GM18858 (cell line): ENCODE data around the gene ZNF750.

Experiments
- ATAC-seq: cut with Tn5 transposase; IDR thresholded peaks from one replicate; pipeline ENCODE4 v1.9.1; 2021; ENCODE audit not compliant: unreplicated experiment

ZNF750 gene

DNA sequence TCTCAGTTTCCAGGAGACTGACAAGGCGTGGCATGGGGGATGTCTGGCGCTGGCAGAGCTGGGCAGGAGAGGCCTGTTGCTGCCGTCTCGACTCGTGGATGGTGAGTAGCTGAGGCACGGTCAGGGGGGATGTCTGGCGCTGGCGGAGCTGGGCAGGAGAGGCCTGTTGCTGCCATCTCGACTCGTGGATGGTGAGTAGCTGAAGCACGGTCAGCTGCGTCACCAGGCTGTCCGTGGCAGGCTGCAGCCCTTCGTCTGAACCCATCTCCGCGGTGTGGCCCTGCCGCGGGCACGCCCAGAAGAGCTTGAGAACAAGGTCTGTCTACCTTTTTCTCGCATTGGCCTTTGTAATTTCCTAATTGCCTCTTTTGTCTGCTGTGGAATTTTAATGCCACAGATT, 25.0 kb downstream of the ZNF750 start:
- ATAC-seq: no peak

DNA sequence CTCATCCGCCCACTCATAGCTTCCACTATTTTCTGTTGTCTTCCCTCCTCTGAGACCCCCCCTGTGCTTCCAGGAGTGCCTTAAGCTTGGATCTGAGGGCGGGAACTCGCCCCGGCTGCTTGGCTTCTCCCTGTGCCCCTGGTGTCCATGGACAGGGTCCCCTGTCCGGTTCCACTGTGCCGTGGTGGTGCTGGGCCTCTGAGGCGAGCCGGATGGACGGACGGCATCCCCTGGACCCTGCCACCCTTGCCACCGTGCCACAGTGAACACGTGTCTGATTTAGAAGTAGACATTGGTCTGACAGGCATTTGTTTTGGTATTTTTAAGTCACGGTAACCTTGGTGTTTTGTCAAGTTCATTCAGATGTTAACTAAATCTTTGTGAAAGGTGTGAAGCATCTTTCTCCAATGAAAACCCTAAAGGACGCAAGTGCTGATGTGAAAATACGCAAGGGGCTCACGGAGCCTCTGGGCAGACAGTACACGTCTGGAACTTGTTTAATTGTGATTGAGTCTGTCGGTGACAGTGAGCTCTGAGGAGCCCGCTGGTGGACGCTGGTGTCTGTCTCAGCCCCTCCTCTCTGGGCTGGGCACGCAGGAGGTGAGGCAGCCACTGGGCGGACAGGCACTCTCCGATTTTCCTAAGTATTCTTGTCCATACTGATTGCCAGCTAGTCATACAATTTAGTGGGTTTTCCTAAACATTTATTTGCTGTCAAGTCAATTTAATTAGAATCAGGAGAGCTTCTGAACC, 26.3 kb downstream of the ZNF750 start:
- ATAC-seq: no peak

DNA sequence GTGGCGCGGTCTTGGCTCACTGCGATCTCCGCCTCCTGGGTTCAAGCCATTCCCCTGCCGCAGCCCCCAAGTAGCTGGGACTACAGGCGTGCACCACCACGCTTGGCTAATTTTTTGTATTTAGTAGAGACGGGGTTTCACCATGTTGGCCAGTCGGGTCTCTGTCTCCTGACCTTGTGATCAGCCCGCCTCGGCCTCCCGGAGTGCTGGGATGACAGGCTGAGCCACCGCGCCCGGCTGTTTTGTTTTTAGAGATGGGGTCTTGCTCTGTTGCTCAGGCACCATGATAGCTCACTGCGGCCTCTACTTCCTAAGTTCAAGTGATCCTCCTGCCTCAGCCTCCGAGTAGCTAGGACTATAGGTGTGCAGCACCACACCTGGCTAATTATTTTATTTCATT, 27.2 kb downstream of the ZNF750 start:
- no peak for ATAC-seq

DNA sequence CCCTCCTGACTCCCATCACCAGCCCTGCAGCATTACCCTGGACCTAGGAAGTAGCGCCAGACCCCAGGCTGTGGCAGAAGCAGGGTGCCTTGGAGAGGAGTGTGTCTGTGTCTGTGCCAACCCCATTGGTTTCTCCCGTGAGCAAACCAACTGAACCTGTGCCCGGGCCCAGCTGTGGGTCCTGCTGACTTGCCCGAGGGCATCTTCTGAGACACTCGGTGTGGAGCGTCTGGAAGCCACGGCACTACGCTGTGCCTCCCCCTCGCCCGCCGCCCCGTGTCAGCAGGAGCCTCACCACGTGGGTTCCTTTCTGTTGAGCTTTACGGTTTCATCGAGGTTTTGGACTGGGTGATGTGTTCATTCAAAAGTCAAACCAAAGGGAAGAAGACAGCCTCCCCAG, 27.8 kb downstream of the ZNF750 start:
- ATAC-seq: no peak

DNA sequence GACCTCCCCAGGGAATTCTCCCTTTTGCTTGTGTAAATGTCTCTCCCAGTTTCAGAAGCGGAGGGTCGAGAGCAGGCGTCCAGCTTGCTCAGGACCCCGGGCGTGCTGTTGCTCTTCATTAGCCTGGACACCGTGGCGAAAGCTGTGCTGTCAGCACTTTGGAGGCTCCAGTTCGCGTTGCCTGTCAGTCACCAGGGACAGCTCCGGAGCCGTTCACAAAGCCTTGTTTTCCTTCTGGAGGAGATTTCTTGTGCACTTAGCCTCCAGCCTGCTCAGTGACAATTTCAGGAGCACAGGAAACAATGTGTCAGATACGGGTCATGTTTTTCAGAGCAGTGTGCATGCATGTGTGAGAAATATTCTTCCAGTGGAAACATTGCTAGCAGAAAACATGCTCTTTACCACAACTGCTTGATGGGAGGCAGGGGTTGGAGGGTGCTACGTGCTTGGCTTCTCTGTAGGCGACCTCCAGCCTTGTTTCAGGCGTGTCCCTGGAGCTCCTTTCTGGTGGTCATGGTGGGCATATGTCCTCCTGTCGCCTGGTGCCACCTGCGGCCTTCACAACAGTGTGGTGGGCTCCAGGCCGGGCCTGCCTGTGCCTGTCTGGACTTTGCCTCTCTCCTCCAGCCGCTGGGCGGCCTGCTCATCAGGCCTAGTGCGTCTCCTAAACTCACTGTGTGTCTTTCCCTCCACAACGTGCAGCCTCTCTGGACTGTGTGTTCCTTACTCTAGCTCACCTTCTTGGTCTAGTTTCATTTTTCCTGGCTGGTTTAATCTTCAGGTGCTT, 29.0 kb downstream of the ZNF750 start:
- ATAC-seq: no peak

DNA sequence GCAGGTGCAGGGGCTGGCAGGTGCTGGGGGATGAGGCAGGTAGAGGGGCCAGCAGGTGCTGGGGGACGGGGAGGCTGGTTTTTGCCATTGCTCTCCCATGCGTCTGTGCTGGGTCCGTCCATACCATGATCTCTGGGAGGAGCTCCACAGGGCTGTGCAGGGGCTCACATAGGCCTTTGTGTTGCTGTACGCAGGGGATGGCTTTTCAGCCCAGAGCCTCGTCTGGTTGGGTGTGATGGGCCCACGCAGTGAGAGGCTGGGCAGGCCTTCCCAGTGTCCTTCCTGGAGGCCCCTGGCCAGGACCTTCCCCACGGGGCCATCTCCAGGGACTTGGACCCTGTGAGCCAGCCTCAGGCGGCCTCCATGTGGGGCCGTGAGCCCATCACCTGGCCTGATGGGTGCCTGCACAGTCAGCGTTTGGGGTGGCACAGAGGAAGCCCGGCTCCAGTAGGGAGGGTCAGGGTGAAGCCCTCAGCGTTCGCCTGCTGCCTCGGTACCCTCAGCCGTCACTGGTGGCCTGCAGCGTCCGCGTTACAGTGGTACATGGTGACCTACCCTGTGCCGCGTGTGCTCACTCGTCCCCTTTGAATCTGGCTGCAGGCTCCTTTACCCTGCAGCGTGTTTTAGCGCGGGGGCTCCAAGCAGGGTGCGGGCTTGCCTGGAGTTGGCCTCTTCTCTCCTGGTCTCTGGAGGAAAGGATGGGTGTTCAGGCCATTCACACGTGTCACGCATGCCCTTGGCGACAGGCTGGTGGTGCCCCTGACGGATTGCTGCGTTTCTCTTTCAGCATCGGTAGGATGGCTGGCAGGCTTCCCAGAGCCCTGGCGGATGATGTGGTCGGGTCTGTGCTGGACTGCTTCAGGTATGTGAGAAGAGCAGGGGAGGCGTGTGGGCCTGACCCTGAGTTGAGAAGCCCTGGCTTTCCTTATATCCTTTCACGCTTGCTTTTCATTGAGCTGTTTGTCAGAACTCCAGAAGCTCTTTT, 30.6 kb downstream of the ZNF750 start:
- no peak for ATAC-seq

DNA sequence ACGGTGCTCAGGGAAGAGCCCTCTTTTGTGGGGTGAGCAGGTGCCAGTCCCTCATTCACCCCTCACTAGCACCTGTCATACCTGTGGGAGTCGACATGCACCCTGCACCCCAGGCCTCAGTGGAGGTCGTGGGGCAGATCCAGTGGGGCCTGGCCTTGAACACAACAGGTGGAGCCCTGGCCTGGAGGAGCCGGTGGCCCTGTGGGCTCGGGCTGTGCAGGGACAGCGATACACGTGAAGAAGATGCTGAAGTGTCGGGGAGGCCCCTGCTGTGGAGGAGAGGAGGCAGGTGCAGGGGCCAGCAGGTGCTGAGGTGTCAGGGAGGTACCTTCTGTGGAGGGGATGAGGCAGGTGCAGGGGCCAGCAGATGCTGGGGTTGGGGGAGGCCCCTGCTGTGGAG, 31.8 kb downstream of the ZNF750 start:
- ATAC-seq: no peak

DNA sequence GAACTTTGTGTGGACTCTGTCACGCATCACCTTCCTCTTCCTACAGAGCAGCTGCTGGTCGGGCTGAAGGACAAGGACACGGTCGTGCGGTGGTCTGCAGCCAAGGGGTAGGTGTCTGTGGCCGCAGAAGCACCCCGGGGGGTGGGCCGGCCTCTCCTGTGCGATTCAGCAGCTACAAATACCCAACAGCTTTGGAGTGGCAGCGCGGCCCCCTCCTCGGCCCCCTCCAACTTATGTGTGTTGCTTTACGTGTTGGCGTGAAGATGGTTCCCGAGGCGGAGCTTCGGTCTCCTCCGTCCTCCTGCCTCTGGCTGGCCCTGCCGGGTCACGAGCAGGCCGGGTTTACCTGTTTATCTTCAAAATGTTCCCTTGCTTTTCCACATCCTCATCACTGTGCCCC, 32.3 kb downstream of the ZNF750 start:
- ATAC-seq: no peak

DNA sequence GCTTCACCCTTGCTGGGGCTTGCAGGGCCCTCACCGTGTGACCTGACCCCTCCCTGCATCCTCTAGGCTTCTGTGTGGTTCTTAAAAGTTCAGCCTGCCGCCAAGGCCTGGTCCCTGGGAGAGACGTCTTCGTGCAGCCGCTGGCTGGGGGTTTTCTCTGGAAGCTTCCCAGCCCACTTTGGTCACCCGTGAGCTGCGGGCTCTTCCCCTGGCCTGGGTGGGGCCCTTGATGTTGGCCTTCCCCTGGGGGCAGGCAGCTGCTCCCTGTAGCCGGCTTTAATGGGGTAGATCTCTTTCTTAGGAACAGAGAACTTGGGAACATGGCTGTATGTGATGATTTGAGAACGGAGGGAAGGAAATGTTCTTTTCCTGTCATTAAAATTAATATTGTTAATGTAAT, 32.7 kb downstream of the ZNF750 start:
- no peak for ATAC-seq

DNA sequence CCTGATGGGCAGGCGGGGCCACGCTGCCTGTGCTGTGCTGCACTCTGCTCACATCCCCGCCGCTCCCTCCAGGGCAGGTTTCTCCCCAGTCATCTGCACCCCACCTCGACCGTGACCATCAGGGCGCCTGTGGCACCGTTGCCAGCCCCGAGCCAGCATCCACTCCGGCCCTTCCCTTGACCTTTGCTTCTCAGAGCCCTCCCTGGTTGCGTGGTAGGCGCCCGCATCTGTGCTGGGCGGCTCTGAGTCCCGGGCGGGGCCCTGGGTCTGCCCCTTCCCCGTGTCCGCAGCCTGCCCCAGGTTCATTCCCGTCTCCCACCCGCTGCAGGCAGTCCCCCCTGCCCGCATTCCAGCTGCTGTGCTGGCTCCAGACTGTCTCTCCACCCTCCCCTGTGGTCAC, 33.2 kb downstream of the ZNF750 start:
- no peak for ATAC-seq

DNA sequence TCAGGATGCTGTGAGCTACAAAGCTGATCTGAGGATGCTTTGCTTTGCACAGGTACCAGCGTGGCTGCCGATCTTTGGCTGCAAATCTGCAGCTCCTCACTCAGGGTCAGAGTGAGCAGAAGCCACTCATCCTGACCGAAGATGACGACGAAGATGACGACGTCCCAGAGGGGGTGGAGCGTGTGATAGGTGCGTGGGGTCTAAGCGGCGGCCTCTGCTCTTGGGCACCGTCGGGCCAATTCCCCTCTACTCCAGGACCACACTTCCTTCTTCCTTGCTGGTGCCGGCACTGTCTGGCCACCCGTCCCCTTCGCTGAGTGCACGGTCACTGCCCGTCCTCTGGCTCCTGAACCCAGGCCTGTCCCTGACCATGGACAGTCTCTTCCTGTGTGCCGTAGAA, 34.0 kb downstream of the ZNF750 start:
- ATAC-seq: no peak

DNA sequence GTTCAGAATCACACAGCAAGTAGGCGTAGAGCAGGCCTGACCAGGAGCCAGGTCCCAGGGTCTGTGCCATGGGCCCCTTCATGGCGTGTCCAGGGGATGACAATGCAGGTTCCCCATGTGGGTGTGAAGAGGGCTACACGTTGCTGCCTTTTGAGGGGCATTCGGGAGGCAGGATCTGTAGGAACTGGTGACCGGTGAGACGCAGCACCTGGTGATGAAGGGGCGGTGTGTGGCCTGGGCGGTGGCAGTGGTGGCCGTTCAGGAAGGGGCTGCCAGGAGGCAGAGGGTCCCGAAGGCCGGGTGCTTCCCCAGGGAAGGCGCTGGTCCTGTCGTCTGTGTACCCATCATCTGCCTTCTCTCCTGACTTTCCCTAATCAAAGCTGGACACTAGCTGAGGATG, 34.6 kb downstream of the ZNF750 start:
- ATAC-seq: no peak

DNA sequence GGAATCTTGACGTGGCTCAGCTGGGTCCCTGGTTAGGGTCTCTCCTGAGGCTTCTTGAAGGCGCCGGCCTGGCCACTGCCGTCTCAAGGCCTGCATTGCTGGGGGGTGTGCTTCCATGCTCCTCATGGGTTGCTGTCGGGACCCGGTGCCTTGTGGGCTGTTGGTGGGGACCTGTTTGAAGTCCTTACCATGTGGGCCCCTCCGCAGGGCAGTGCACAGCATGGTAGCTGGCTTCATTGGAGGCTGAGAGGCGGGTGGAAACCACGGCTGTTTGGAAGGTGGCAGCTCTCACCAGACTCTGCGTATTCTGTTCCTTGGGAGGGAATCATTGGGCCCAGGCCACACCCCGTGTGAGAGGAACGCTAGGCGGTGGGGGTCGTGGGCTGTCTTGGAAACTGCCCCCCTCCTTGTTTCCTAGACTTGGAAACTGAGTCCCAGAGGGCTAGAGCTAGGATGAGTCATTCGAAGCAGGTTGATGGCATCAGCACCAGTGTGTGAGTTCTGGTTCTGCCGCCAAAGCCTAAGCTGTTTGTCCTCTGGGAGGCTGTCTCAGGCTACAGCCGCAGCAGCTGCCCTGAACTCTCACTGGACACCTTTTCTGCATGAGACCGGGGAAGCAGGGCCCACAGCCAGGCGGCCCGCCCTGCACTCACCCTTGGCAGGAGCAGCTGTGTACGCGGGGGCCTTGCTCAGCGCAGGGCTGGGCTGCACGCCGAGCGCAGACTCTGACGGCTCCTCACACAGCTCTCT, 35.2 kb downstream of the ZNF750 start:
- no peak for ATAC-seq

DNA sequence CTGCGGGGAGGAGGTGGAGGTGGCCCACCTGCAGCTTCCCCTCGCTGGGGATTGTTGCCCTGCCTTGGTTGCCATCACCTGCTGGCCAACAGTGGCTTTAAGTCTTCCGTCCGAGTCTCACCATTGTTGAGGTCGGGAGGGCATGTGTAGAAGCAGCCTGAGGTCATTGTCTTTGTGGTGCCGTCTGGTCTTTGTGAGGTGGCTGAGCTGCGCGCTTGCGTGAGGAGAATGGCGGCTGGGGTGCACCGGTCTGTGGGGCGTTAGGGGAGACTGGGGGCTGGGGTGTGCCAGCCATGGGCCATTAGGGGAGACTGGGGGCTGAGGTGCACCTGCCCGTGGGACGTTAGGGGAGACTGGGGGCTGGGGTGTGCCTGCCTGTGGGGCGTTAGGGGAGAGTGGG, 36.2 kb downstream of the ZNF750 start:
- ATAC-seq: no peak

DNA sequence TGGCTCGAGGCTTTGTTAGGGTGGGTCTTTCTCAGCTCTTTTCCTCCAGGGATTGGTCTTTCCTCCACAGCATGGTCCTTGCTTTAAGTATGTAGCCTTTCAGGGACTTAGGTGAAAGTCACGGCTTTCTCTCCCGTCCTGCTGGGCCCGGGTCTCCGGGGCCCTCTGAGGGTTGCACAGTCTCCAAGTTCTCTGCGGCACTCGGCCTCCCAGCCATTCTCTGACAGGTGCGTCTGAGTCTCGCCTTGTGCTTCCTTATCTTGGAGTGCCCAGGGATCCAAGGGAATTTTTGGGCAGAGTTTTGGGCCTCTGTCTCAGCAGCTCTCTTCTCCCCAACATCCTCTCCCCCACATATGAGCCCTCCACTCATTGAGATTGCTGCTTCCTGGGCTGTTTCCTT, 36.6 kb downstream of the ZNF750 start:
- ATAC-seq: no peak

DNA sequence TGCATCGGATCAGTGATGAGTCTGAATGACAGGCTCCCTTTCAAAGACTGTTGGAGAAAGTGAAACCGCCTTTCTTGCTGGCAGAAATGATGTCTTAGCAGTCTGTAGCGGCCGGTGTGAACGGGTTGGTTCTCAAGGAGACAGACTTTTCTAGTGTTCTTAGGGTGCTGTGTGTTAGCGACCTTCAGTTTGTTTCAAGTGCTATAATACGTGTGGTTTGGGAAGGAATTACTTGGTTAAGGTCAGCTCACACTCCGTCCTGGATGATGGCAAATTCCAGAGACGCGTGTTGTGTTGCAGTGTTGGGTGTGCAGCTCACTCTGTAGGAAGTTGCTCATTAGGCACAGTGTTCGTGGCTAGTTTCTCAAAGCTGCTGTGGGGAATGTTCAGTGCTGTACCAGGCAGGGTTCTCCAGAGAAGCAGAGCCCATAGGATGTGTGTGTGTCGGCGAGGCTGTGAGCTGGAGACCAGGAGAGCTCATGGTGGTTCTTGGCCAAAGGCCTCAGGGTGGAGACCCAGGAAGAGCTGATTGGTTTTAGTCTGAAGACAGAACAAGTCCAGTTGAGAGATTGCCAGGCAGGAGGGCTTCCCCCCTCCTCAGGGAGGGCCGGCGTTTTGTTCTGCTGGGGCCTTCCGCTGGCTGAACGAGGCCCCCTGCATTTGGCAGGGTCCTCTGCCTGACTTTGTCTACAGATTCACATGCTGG, 37.6 kb downstream of the ZNF750 start:
- ATAC-seq: no peak

DNA sequence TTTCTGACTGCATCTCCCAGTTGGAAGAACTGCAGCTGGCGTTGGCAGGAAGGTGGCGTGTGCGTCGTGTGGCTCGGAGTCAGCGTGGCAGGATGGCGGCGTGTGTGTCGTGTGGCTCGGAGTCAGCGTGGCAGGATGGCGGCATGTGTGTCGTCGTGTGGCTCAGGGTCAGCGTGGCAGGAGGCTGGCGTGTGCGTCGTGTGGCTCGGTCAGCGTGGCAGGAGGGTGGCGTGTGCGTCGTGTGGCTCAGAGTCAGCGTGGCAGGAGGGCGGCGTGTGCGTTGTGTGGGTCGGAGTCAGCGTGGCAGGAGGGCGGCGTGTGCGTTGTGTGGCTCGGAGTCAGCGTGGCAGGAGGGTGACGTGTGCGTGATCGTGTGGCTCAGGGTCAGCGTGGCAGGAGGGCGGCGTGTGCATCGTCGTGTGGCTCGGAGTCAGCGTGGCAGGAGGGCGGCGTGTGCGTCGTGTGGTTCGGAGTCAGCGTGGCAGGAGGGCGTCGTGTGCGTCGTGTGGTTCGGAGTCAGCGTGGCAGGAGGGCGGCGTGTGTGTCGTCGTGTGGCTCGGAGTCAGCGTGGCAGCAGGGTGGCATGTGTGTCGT, 38.3 kb downstream of the ZNF750 start:
- no peak for ATAC-seq

DNA sequence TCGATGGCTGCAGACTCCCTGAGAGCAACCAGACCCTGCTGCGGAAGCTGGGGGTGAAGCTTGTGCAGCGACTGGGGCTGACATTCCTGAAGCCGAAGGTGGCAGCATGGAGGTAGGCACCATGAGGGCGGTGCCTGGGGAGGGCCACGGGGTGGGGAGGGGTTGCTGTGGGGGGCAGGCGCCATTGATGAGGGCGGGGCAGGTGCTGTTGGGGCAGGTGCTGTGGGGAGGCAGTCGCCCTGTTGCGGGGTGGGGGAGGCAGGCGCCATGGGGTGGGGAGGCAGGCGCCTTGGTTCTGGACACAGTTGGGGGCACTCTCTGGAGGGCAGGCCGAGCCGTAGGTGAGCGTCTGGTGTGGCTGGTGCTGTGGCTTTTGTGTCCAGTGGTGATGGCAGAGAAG, 38.9 kb downstream of the ZNF750 start:
- no peak for ATAC-seq

DNA sequence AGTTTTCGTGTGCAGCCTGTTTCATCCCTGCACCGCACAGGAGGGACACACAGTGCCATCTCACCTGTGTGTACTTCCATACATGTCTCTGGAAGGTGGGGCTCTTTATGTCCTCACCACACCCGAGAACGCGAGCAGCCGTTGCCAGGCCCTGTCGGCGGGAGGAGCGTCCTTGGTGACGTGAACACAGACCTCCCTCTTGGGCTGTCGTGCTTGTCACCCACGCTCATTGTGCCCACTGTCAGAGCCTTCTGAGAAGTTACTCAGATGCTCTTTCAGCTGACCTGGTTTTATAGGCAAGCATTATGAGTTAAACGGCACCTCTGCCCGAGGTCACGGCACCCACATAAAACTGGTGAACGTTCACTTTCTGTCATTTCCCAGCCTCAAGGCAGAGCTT, 40.2 kb downstream of the ZNF750 start:
- ATAC-seq: no peak

DNA sequence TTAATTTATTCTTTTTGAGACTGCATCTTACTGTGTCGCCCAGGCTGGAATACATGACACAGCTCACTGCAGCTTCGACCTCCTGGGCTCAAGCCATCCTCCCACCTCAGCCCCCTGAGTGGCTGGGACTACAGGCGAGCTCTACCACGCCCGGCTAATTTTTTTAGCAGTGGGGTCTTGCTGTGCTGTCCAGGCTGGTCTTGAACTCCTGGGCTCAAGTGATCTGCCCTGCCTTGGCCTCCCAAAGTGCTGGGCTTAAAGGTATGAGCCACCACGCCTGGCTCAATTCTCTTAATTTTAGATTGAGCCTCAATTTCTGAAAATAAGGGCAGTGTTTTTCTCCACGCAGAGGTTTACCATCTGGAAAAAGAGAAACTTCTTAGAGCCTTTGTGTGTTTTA, 41.1 kb downstream of the ZNF750 start:
- no peak for ATAC-seq
